GM19324 (cell line): ENCODE measurements around the gene C1orf226.
"Not testable (repeated sequence)": the region's sequence is repeated elsewhere in the genome, so short reads cannot be mapped to it uniquely, and the experiment has no call there.

ENCODE experiments used
- ATAC-seq: cut with Tn5 transposase; IDR thresholded peaks from one replicate; pipeline ENCODE4 v1.9.1; 2021; ENCODE audit warnings: mild to moderate bottlenecking, moderate library complexity; ENCODE audit not compliant: unreplicated experiment, low FRiP score

The C1orf226 gene, protein sequence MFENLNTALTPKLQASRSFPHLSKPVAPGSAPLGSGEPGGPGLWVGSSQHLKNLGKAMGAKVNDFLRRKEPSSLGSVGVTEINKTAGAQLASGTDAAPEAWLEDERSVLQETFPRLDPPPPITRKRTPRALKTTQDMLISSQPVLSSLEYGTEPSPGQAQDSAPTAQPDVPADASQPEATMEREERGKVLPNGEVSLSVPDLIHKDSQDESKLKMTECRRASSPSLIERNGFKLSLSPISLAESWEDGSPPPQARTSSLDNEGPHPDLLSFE

DNA sequence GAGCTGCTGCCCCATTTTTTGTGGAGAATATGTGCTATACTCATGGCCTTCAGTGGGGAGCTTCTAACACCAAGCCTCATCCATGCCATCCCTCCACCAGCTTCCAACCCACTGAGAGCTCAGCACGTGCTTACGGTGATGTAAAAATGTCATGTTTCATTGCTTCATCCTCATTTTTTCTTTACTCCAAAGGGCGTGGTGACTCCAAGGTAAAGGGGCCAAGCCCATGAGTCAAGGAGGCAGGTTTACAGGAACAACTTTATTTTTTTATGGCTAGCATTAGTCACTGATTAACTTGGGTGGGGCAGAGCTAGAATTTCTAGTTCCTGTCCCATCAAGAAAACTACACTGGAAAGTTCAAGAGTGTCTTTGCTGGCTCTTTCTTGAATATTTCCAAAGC, at the start of gene C1orf226:
TSS of gene C1orf226 (plus strand) at position 346 of the 400 bp plus-strand sequence. CDS start 174 bp downstream, outside the sequence.
- ATAC-seq = no peak

DNA sequence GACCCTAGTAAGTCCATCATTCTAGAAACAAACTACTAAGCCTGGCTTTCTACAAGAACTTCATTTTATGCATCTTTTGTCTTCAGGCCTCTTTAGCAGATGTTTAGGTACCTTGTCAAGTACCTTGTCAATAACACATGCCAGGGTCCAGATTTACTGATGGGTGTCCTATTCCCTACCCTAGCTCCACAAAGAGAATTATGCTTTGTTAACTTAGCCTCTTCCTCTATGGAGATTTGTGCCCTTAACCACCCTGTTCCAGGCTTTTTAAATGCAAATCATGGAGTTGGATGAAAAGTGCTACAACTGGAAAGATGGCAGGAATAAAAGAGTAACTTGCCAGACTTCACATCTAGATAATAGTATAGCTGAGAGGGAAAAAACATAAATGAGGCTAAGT, 47.5 kb upstream of the C1orf226 start:
- no peak for ATAC-seq

DNA sequence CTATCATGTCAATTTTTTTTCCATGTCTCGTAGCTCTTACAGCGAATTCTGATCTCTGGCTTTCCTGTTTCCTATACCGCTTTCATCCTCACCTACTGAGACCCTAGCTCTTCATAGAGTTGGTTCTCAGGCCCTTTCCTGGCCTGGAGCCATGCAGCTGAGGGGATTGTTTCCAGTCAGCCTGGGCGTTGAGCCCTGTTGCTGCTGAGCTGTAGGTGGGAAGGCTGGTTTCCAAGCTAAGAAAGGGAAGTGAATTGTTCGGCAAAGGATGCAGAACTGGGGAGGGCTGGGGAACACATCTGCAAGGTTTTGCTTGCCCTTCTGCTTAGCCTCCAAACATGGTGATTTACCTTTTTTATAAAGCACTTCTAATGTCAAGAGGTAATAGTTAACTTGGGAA, 46.4 kb upstream of the C1orf226 start:
- ATAC-seq = no peak

DNA sequence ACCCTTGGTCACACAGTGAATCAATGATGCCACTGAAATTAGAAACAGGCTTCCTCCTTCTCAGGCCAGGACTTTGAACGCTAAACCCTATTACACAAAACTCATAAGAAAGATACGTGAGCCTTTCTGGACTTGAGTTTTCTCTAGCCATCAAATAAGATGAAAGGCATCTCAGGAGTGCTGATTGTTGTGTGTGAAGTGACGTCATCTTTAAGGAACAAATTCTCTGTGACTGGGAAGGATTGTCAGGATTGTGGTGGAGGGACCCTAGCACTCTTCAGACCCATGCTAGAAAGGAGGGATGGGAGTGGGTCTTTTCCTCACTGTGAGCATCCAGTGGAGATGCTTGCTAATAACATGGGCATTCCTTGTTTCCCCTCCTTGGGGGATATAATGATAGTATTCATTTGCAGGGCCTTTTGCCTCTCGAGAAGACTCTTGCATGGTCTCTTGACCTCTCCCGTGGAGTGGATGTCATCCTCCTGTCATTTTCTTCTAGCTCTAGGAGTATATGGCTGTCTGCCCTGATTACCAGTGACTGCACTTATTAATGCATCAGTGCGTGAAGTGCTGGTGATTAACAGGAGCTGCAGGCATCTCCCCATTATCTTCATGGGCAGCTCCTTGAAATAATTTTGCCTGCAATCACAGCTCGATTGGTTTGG, 44.8 kb upstream of the C1orf226 start:
- ATAC-seq = no peak

DNA sequence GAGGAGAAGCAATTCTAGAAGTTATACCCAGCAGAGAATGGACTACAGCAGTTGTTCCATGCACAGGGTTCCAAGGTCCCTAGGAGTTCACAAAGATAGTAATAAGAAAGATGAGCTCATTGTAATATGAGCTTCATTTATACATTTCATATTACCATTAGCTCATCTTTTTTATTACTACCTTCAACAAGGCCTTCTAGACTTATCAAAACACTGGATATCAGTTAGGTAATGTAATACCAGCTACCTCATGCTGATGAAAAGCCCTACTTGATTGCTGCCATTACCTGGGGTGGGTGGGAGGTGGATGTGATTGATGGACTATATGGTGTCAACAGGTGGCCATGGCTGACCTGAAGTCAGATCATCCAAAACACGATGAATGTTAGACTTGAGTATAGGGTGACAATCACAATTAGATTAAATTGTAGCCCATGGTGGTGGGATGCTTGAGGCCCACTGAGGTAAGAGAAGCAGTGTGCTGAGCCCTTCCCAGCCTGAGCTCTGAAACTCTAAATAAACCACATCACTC, 39.0 kb upstream of the C1orf226 start:
- ATAC-seq = no peak

DNA sequence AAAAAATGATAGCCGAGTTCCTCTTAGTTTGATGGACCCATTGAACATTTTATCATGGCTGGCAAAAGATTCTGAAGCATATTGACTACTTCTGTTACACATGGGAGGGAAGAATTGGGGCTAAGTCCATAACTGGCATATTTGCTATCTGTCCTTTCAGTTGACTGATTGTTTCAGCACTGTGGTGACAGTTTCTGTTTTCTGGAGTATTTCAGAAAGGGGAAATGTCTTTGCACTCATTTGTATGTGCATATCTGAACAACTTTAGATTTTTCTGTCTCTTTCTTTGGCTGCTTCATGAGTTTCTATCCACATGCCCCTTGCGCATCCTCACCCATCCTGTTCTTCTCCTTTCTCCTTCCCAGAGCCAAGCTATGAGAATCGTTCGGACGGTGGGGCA, 38.1 kb upstream of the C1orf226 start:
- ATAC-seq = no peak

DNA sequence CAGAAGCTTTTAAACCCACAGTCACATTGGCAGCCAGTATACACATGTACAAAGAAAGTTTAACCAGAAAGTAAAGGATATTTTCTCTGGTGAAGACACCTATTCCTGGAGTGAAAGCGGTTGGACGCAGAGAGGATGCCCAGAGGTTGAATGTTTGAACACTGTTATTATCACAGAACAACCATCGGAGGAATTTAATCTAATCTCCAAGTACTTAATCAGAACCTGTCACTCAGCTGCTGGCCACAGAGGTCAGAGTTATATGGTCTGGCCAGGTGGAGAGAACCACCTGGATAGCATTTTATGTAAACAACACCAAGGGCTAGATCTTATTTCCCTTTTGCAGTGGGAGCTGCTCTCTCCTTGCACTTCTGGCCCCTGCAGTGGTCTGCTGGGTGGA, 34.2 kb upstream of the C1orf226 start:
- ATAC-seq = no peak

DNA sequence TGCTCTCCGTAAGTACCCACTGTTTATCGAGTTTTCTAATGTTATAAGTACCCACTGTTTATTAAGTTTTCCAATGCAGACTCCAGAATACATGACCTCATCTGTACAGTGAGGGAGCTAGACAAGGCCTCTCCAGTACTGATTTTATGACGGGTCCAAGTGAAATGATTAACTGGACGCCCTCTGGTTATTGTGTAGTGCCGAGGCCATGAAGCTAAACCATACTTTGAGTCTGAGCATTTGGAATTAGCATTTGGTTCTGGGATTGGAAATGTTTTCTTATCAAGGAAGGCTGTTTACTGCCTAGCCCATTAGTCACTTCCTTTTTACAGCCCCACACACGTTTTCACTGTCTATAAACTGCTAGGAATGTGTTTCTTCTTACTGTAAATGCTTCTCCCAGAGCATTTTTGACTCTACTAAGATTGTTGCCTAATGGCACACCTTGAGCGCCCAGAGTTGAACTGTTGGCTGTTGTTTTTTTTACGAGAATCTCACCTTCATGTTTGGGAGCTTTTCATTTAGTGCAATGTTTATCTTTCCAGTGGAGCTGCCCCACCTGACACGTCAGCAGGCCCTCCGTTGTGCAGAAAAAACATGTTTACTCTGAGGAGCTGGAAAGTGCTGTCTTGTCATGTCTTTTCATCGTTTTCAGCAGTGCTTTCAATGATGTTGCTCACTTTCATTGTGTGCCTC, 31.7 kb upstream of the C1orf226 start:
- no peak for ATAC-seq

DNA sequence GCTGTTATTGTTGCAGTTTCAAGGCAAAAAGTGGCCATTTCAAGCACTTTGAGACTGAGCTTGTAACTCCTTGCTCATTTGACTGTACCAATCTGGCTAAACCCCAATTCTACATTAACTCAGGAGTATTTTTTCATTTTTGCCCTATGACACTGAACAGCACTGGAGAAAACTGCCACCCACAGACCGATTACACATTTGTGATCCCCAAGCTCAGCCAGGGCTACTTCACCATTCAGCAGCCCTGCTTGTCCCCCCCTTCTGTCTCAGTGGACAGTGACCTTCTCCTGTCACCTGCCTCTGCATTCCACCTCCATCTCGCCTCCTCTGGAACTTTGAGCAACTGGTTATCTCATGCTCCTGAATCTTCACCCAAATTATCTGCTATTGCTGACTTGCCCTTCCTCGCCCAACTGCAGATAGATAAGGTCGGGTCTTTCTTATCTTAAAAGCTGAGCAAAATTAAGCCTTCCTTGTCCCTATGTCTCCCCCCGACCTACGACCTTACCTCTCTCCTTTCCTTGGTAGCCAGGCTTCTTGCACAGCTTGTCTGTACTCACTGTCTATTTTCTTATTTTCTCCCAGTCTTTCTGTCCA, 30.2 kb upstream of the C1orf226 start:
- no peak for ATAC-seq

DNA sequence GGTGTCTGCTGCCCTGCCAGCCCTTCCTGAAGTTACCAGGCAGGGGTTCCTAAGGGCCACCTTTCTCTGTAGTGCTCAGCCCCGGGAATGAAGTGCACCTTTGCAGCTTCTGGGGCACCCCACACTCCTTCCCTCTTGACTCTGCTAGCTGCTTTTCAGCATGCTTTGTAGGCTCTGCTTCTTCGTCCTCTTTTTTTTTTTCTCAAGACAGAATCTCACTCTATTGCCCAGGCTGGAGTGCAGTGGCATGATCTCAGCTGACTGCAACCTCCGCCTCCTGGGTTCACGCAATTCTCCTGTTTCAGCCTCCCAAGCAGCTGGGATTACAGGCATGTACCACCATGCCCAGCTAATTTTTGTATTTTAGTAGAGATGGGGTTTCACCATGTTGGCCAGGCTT, 29.7 kb upstream of the C1orf226 start:
- not testable (repeated sequence) for ATAC-seq

DNA sequence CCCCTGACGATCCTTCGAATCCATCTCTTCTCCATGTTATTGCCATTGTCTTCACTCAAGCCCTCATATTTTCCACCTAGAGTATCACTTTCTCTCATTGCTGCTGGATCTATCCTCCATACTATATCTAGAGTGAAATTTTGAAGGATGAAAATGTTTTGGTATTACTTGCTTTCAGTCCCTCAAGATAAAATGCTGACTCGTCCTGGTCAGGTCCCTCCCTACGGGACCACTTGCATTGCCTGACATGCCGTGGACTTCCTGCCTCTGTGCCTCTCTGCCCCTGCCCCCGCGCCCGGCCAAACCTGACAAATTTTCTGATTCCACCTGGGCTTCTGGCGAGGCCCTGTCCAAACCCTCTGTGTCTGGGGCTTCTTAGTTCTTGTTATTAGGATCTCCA, 28.4 kb upstream of the C1orf226 start:
- no peak for ATAC-seq

DNA sequence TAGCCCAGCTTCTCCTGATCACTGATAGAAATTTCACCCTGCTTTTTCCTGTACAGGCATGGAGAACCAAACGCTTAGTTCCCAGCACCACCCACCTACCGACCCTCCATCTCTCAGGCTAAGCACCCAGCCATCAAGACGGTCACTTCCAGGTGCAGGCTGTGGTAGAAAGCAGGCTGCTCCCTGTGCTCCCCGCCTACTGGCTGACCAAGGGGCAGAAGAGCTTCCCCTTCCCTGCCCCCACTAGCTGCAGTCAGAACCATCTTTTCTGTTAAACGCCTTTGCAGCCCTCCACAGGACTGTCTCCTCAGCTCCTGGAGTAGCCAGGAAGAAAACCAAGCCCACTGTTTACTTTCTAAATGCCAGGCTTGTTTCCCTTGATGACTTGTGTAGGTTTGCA, 27.8 kb upstream of the C1orf226 start:
- no peak for ATAC-seq

DNA sequence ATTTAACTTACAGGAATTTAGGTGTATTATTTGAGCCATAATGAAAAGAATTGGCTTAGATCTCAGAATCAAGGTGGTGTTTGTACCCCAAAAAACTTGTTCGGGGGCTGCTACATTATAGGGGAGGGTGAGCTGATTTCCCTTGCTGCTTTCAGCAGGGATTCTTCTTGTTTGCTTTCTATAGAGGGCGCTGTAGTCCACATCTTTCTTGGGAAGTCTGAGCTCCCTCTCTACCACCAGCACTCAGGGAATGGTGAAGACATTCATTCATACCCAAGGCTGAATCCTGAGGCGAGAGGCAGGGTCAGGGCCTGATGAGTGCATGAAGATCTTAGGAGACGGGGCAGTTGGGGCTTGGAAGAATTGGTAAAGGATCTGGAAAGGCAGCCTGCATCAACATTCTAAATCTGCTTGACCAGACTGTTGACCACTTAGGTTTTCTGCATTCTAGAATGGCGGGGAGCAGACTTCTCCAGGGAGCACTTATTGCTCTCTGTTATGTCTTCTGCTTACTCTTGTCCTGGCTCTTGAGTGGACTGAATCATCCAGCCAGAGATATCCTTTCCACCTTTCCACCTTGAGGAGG, 23.8 kb upstream of the C1orf226 start:
- ATAC-seq = no peak

DNA sequence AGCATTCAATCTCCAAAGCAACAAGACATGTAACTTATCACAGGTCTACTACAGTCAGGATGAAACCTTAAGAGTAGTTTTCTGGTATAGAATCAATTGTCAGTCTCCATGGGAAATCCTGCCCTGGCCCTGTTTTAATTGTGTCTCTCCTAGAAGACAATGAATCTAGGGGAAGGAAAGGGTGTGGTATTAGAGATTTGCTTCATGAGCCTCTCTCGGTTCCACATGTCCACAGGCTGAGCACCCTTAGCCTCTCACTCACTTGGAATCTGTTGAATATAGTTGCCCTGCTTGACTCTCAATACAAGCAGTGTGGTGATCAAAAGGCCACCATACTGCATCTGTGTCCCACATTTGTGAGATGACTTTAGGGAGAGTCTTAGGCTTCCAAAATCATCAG, 22.6 kb upstream of the C1orf226 start:
- ATAC-seq = no peak

DNA sequence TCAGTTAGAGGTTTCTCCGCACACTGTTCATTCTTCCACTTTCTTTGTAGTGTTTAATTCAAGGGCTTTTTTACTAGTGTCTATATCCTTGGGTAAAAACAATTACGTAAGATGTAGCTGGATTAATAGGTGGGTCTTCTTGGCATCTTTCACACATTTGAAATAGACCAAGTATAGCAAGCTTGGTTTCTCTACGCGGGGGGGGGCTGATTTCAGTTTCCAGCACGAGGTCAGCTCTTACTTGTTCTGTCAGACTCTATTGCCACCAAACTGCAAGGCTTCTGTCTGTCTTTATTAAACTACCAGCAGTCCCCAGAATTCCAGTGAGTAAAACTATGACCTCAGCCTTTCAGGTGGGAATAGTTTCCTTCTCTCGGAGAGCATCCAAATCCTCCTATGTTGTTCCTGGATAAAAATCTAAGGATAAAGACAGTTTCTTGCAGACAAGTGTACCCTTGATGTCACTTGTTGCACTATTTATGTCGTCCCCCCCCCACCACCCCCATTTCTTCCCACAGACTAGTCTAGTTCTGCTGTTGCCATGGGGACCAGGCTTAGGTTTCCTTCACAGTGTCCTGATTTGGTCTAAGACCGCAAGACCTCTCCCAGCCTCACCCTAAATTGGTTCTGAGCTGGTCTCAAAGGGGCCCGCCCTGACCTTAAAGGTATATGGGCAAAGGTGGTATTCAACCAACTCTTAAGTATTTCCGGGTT, 21.8 kb upstream of the C1orf226 start:
- no peak for ATAC-seq

DNA sequence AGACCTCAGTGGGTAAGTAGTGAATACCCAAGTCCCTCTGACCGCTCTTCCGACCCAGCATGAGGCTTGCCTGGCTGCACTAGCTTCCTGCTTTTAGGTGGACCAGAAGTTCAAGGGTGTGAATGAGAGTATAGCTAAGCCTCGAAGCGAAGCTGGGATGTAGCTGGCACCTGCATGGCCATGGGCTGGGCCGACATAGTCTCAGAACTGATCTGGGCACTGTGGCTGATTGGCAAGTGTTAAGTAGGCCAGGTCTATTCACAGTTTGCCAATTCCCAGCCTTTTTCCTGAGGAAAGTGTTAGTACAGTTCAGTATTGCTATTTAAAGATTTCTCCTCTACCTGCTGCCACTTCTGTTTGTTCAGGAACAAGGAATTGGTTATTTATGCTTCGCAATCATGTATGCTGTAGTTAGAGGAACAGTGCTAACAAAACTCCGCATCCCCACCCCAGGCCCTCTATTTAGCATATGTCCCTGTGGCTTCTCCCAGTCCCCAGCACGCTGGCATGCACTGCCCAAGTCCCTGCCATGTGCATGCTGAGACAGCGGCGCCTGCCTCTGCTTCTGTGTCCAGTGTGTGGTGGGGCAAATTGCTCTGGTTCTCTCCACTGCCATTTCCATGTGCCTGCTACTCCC, 21.2 kb upstream of the C1orf226 start:
- no peak for ATAC-seq

DNA sequence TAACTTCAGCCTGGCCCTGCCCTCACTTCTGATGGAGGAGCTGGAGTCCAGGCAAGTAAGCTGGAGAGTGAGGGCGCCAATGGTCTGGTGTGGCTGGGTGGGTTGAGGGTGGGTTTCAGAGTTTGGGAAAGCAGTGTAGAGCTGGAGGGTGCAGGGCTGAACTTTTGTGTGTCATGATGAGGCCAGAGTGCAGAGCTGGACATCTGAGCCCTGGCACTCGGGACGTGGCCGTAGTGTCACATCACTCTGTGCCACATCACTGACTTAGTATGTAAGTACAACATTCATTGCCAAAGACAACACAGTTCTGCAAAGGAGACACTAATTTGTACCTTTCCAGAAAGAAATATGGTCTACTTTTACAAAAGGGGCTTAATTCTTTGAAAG, 20.7 kb upstream of the C1orf226 start:
- no peak for ATAC-seq

DNA sequence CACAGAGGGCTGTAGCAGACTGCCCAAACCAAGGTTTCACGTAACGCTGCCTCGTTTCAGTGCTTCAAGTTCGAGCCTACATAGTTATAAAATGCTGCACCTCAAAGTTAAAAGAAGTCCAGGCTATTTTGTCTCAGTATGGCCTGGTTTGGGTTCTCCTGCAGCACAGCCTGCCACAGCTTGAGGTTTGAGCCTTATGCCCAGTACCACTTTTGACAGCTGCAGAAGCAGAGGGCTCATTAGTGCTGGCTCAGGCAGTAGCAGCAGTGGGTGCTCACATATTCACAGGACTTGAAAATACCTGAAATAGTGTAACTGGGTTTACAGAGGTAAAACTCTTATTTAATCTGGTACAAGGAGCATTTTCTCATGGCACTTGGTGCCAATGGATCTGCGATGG, 20.2 kb upstream of the C1orf226 start:
- peak; percentile 23 for ATAC-seq

DNA sequence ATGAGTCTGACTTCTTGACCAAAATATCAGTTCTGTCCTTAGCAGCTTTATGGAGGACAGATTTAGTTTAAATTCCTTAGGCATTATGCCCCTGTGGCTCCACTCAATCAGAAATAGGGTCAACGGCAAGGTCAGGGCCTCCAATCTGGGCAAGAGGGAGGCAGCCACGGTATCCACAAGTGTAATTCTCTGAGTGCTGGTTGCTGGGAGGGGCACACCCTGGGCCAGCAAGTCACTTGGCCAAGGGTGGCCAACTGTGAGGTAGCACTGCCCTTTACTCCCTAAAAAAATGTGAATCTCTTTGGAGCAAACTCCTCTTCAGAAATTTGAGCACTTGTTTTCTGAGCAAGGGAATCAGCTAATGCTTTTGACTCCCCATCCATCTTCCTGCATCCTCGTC, 17.7 kb upstream of the C1orf226 start:
- no peak for ATAC-seq

DNA sequence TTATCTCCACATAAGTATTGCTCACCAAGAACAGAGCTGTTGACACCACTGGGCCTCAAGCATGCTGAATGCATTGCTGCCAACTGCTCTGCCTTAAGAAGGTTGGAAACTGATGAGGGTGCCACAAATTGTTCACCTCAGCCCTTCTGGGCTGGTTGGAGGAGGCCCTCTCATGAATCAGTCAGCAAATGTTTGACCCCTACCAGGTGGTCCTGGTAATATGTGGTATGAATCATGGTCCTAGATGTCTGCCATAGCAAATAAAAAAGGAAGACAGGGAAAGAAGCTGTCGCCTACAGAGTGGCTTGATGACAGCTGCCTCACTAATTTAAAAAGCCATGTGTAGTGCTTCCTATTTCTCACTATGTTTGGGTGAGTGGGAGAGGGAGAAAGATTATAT, 17.0 kb upstream of the C1orf226 start:
- no peak for ATAC-seq
